Progenitor cell of endocrine pancreas (in vitro differentiated cells): ENCODE results near the gene ACYP2. TPM values are rescaled to one million over a fixed set of nuclear protein-coding genes. Genes with fewer than 3 reads are reported as not detected.
A peak's percentile ranks its signal among the peaks of the same experiment; 100 is the strongest.

ENCODE experiments used
- DNase-seq: peaks from one replicate; pipeline ENCODE4 v3.0.0; 2021; ENCODE audit warnings: low spot score; ENCODE audit not compliant: unreplicated experiment
- H3K27ac Mint-ChIP-seq: 2 replicates; pipeline ENCODE4 v1.8.0; 2021; ENCODE audit warnings: mild to moderate bottlenecking, moderate library complexity, mixed read lengths
- H3K27me3 Mint-ChIP-seq: 2 replicates; pipeline ENCODE4 v1.8.0; 2021; ENCODE audit warnings: mixed read lengths
- H3K36me3 Mint-ChIP-seq: 2 replicates; pipeline ENCODE4 v1.8.0; 2022; ENCODE audit warnings: mixed read lengths; ENCODE audit not compliant: insufficient read depth
- H3K4me1 Mint-ChIP-seq: 2 replicates; pipeline ENCODE4 v1.8.0; 2021; ENCODE audit warnings: low read depth, mixed read lengths
- H3K4me3 Mint-ChIP-seq: 2 replicates; pipeline ENCODE4 v1.8.0; 2021; ENCODE audit warnings: low read depth, mild to moderate bottlenecking, moderate library complexity, mixed read lengths
- H3K9me3 Mint-ChIP-seq: 2 replicates; pipeline ENCODE4 v1.8.0; 2021; ENCODE audit warnings: low read depth, mixed read lengths
- total RNA-seq: library from RNA; stranded (reverse); gene quantifications from 2 replicates; pipeline ENCODE4 v1.2.1, GENCODE V29; 2021
- TF ChIP-seq, protein P1 (sequence below): fragments of 200-600 bp; sonication (generic); IDR thresholded peaks from one replicate; pipeline ENCODE4 v1.5.0; 2021; ENCODE audit warnings: antibody characterized with exemption, mild to moderate bottlenecking; ENCODE audit not compliant: unreplicated experiment

Gene ACYP2
- total RNA-seq, 1 donor from 2014 or later: 8.6 TPM

DNA sequence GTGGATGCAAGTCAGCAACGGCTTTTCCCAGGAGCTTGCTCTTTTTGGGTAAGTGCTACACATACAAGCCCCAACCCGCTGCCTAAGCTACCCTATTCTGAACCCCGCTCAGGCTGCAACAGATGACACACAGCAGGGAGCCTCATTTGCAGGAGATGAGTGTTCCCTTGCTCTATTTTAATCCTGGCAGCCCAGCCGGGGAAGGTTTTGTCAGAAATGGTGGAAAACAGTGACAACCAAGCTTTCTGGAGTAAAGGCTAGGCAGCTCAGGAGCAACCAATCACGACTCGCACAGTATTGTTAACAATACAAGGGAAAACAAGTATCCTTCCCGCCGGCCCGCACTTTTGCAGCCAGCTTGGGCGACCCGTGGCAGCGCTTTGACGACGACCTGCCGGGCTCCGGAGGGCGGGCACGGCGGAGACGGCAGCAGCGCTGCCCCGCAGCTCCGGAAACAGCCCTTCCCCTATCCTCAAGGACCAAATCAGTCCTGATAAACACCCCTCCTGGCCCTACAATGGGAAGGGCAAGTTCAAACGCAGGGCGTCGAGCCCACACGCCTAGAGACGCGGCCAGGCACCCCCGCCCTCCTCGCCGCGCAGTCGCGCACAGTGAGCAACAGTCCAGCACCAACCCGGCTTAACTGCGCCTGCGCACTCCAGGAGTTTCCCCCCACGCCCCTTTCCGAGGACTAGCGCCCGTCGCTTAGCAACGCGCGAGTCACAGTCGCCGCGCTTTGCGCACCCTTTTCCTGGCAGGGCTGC, 214.9 kb downstream of the ACYP2 start:
- TF ChIP-seq, protein P1, sequence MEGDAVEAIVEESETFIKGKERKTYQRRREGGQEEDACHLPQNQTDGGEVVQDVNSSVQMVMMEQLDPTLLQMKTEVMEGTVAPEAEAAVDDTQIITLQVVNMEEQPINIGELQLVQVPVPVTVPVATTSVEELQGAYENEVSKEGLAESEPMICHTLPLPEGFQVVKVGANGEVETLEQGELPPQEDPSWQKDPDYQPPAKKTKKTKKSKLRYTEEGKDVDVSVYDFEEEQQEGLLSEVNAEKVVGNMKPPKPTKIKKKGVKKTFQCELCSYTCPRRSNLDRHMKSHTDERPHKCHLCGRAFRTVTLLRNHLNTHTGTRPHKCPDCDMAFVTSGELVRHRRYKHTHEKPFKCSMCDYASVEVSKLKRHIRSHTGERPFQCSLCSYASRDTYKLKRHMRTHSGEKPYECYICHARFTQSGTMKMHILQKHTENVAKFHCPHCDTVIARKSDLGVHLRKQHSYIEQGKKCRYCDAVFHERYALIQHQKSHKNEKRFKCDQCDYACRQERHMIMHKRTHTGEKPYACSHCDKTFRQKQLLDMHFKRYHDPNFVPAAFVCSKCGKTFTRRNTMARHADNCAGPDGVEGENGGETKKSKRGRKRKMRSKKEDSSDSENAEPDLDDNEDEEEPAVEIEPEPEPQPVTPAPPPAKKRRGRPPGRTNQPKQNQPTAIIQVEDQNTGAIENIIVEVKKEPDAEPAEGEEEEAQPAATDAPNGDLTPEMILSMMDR: no peak
- Mint-ChIP-seq H3K27ac (peak overlapping the region; percentile 87), H3K36me3 (no peaks in the 10 kb centered on the region), H3K4me3 (peak overlapping the region; percentile 83), H3K9me3 (no peaks in the 10 kb centered on the region), H3K27me3 (peaks cover 23% of the 10 kb centered on the region), H3K4me1 (peaks cover 18% of the 10 kb centered on the region)
- peak; percentile 88 for DNase-seq

DNA sequence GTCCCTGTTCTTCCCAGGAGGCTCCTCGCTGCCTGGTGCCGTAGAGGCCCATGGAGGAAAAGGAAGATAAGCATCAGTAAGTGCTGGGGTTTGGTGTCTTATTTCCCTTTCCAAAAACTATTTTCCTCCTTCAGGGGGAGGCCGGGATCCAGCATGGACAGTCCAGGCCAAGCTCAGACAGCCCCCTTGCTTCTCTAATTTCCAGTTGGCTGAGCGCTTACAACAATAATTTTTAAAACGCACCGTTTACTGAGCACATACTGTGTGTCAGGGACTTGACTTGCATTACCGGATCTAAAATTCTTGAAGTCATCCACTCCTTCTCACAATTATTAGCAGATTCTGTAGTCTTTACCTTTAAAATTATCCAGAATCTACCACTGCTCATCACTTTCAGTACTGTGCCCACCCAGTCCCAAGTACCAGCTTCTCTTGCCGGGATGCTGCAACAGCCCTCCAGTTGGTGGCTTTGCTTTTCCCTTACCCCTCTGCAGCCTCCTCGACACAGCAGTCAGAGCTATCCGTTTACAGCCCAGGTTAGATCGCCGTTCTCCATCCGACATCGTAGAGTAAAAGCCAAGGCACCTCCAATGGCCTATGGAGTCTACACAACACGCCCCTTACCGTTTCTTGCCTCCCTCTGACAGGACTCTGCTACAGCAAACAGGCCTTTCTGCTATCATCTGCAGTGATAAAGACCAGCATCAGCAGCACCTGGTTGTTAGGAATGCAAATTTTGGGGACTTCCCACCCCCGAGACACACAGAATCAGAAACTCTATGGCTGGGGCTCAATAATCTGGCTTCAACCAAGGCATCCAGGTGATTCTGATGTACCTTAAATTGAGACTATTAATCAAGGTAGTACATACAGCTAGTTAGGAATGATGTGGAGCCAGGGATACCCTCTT, 215.8 kb downstream of the ACYP2 start:
- Mint-ChIP-seq H3K27me3 (peaks cover 23% of the 10 kb centered on the region), H3K4me3 (peak overlapping the region; percentile 83), H3K36me3 (no peaks in the 10 kb centered on the region), H3K9me3 (no peaks in the 10 kb centered on the region), H3K4me1 (peaks cover 18% of the 10 kb centered on the region), H3K27ac (peak overlapping the region; percentile 70)
- DNase-seq: no peak
- TF ChIP-seq, protein P1: no peak

DNA sequence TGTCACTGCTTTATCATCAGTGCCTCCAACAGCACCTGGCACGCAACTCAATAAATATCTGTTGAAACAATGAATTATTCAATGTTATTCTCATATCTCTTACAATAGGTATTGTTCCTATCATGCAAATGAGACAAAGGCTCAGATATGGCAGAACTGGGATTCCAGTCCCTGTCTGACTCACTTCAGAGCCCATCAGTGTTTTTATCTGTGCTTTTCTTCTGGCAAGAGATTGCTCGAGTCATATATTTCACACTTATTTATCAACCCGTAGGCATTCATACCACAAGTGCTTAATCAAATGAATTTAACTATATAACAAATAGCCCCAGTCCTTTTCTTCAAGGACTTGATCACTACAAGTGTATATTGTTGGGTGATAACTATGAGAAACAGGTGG, 217.0 kb downstream of the ACYP2 start:
- Mint-ChIP-seq H3K27ac (no peak overlapping the region), H3K4me3 (no peak overlapping the region), H3K9me3 (no peaks in the 10 kb centered on the region), H3K36me3 (no peaks in the 10 kb centered on the region), H3K27me3 (peaks cover 23% of the 10 kb centered on the region), H3K4me1 (peaks cover 18% of the 10 kb centered on the region)
- DNase-seq: no peak
- TF ChIP-seq, protein P1: no peak

DNA sequence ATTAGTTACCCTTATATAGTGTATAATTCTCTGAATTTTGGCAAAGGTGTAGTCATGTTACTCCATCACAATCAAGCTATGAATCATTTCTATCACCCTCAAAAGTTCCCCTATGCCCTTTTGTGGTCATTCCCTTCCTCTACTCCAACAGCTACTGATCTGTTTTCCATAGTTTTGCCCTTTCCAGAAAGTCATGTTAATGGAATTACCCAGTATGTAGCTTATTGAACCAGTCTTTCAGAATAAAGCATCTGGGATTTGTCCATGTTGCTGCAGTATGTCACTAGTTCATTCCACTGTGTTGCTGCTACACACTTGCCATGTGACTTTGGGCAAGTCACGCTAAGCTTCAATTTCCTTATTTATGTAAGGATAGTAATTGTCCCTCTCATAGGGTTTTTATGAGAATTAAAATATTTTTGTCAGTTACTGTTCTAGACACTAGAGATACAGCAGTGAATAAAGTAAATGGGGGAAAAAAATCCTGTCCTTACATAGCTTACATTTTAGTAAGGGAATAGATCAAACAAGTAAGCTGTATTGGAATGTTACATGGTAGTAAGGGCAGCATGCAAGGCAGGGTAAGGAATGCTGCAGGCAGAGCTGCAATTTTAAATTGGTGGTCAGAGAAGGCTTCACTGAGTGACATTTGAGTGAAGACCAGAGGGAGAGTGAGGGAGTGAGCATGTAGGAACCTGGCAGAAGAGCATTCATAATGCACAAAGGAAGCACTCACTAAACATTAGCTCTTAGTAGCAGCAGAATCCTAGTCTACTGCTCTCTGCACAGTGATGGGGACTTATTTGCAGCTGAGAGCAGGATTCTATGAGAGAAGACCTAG, 220.9 kb downstream of the ACYP2 start:
- Mint-ChIP-seq H3K4me3 (no peak overlapping the region), H3K27me3 (peaks cover 20% of the 10 kb centered on the region), H3K36me3 (no peaks in the 10 kb centered on the region), H3K9me3 (no peaks in the 10 kb centered on the region), H3K27ac (no peak overlapping the region), H3K4me1 (peaks cover 9% of the 10 kb centered on the region)
- TF ChIP-seq, protein P1: no peak
- DNase-seq: no peak

DNA sequence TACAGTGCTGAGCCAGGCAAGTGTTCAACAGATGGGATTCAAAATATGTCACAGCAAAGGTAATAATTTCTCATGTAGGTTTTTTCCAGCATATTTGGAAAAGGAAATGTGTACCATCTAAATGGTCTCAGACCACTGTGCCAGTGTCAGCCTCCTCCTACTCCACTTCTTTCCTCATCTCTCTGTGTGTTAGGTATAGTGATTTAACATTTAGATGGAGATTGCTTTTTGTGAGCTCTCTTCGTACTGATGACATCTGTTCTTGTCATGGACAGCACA, 221.5 kb downstream of the ACYP2 start:
- Mint-ChIP-seq H3K4me3 (no peak overlapping the region), H3K27me3 (peaks cover 23% of the 10 kb centered on the region), H3K27ac (no peak overlapping the region), H3K9me3 (no peaks in the 10 kb centered on the region), H3K36me3 (no peaks in the 10 kb centered on the region), H3K4me1 (peaks cover 8% of the 10 kb centered on the region)
- no peak for DNase-seq
- TF ChIP-seq, protein P1: no peak
